ENCODE measurements around the gene PDRG1. TPM values are rescaled to one million over a fixed set of nuclear protein-coding genes. Genes with fewer than 3 reads are reported as not detected.

Gene PDRG1
- total RNA-seq, 1 donor from 2014 or later = 1.7 TPM

- no peaks in the 10 kb centered on the region for H3K27me3 ChIP-seq
- intact Hi-C loops (cut with DNase I) = loop anchor here (5.0 kb wide), 1 partner anchor 54 kb away; no protein-coding TSS in a partner anchor
- no peak overlapping the region for H3K27ac ChIP-seq
- no peak for TF ChIP-seq CTCF (IDR thresholded peaks at IDR 0.05)
- H3K9me3 ChIP-seq = no peaks in the 10 kb centered on the region
- H3K36me3 ChIP-seq = no peaks in the 10 kb centered on the region
- H3K4me1 ChIP-seq = no peaks in the 10 kb centered on the region
- no peak overlapping the region for H3K4me3 ChIP-seq
- DNase-seq (ENCODE audit: low spot score in 2 of 2) = no peak
Observed at GRCh38 chr20:31916708-31917107, 35.1 kb downstream of the PDRG1 start.

- intact Hi-C loops (cut with DNase I) = loop anchor here (5.0 kb wide), 1 partner anchor 53 kb away; no protein-coding TSS in a partner anchor
- TF ChIP-seq CTCF (IDR thresholded peaks at IDR 0.05) = no peak
- no peaks in the 10 kb centered on the region for H3K27me3 ChIP-seq
Observed at GRCh38 chr20:31915491-31916280, 36.2 kb downstream of the PDRG1 start.

GRCh38 chr20:31914170-31914569 is 37.7 kb downstream of the PDRG1 start:
- DNase-seq (ENCODE audit: low spot score in 2 of 2) = no peak
- H3K4me1 ChIP-seq = no peaks in the 10 kb centered on the region
- H3K27me3 ChIP-seq = no peaks in the 10 kb centered on the region
- no peaks in the 10 kb centered on the region for H3K9me3 ChIP-seq
- no peak for TF ChIP-seq CTCF (IDR thresholded peaks at IDR 0.05)
- no peak overlapping the region for H3K27ac ChIP-seq
- no peaks in the 10 kb centered on the region for H3K36me3 ChIP-seq
- no peak overlapping the region for H3K4me3 ChIP-seq
- intact Hi-C loops (cut with DNase I) = no loop called here

More at GRCh38 chr20:31915491-31916280, 36.2 kb downstream of the PDRG1 start:
- Histone ChIP-seq H3K27ac (no peak overlapping the region), H3K4me1 (no peaks in the 10 kb centered on the region), H3K4me3 (no peak overlapping the region), H3K36me3 (no peaks in the 10 kb centered on the region), H3K9me3 (no peaks in the 10 kb centered on the region)
- no peak for DNase-seq (ENCODE audit: low spot score in 2 of 2)

DNA sequence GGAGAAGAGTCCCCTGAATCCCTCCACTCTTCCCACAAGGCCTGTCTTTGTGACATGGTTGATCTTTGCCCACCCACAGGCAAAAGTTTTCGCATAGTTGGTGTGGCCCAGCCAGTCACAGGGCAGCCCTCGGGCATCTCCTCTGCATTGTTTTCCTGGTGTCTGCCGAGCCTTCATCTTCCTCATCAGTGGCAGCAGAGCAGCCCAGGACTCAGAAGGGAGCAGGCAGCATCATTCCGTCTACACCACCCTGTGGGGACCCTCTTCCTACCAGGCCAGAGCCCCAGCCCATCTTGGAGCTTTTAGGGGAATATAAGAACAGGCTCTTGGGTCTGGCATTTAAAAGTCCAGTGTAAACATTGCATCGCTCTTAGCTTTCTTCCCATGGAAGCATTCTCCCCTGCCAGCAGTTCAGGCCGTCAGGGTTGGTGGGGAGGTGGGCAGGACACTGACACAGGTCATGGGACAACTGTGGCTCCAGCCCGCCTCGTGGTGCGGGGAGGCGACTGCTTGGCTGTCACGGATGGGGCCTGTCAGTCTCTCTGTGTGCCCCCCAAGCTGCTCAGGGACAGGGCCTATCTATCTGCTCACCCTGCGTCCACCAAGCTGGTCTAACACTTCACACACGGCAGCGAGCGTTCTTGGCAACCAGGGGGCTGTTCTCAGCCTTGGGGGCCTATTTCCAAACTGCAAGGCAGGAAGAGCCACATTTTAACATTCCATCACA is 38.3 kb downstream of the PDRG1 start:
- Histone ChIP-seq H3K9me3 (no peaks in the 10 kb centered on the region), H3K4me3 (no peak overlapping the region), H3K4me1 (no peaks in the 10 kb centered on the region), H3K27me3 (no peaks in the 10 kb centered on the region), H3K27ac (no peak overlapping the region), H3K36me3 (no peaks in the 10 kb centered on the region)
- intact Hi-C loops (cut with DNase I) = no loop called here
- no peak for DNase-seq (ENCODE audit: low spot score in 2 of 2)
- no peak for TF ChIP-seq CTCF (IDR thresholded peaks at IDR 0.05)

DNA sequence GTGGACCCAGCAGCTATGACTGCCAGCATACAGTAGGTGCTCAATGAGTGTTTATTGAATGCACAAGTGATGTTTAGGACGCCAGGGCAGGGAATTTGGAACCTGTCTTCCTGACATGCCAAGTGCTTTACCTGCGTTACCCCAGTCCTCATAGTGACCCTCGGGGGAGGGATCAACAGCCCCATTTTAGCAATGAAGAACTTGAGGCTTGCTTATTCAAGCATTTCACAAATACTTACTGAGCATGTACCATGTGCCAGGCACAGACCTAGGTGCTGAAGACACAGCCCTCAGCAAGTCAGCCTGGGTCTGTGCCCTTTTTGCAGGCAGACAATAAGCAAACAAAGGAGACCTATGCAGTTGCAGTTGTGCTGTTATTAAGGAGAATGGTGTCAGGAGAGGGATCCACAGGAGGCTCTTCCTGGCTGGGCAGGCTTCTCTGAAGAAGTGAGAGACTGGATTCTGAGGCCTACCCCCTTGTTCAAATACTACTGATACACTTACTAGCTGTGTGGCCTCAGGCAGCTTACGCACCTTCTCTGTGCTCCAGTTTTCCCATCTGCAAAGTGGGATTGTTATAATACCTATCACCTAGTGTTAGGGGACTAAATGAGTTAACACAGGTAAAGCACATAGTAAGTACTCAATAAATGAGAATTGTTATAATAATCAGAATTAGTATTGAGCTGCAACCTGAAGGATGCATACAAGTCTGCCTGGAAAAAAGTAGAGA is 41.6 kb downstream of the PDRG1 start:
- intact Hi-C loops (cut with DNase I) = no loop called here
- H3K9me3 ChIP-seq = no peaks in the 10 kb centered on the region
- H3K4me1 ChIP-seq = no peaks in the 10 kb centered on the region
- H3K27me3 ChIP-seq = no peaks in the 10 kb centered on the region
- no peaks in the 10 kb centered on the region for H3K36me3 ChIP-seq
- no peak for DNase-seq (ENCODE audit: low spot score in 2 of 2)
- no peak overlapping the region for H3K4me3 ChIP-seq
- H3K27ac ChIP-seq = no peak overlapping the region
- no peak for TF ChIP-seq CTCF (IDR thresholded peaks at IDR 0.05)

All from ascending aorta (tissue), 2 donors.